Measurements from ENCODE around the gene PHLDA3. TPM values are rescaled to one million over a fixed set of nuclear protein-coding genes. Genes with fewer than 3 reads are reported as not detected.
A peak's percentile ranks its signal among the peaks of the same experiment; 100 is the strongest.

PHLDA3 gene
- total and polyA plus RNA-seq, 4 donors, result 12.8 to 73.2 (median 38.9) TPM

GRCh38 chr1:201465698-201466290, 3.2 kb downstream of the PHLDA3 start:
- TF ChIP-seq CTCF (IDR thresholded peaks at IDR 0.05; ENCODE audit: control extremely low read depth, extremely low read depth), result no peak
- peaks cover 0 to 34% (median 9%) of the 10 kb centered on the region in 5 donors for H3K4me1 ChIP-seq (ENCODE audit: control insufficient read depth in 5 of 5, insufficient read depth in 5 of 5, low read length in 5 of 5)
- ATAC-seq (ENCODE audit: insufficient read depth, low FRiP score) (no peak), DNase-seq (no peak)
- no peaks in the 10 kb centered on the region for H3K27me3 ChIP-seq (ENCODE audit: control insufficient read depth in 3 of 3, insufficient read depth in 3 of 3, low read length in 2 of 3)
- WGBS, 2 donors, result 93 to 98% methylated on average over 9 of the region's 9 CpGs
- H3K9ac ChIP-seq (ENCODE audit: insufficient read depth in 1 of 2, low read length in 2 of 2), result no peak overlapping the region
- no peaks in the 10 kb centered on the region for H3K9me3 ChIP-seq (ENCODE audit: control insufficient read depth in 4 of 4, insufficient read depth in 3 of 4, low read length in 3 of 4)
- H3K27ac ChIP-seq (ENCODE audit: low read depth in 1 of 2, low read length in 1 of 2), result peak overlapping the region in 1 of 2 donors; percentile 3
- peaks cover 0 to 15% (median 7%) of the 10 kb centered on the region in 4 donors for H3K36me3 ChIP-seq (ENCODE audit: control insufficient read depth in 4 of 4, insufficient read depth in 4 of 4, low read length in 4 of 4)
- no peak overlapping the region for H3K4me3 ChIP-seq

- Histone ChIP-seq H3K4me1 (ENCODE audit: control insufficient read depth in 5 of 5, insufficient read depth in 5 of 5, low read length in 5 of 5) (peaks cover 0 to 35% (median 3%) of the 10 kb centered on the region in 5 donors), H3K27ac (ENCODE audit: low read depth in 1 of 2, low read length in 1 of 2) (peak overlapping the region in 1 of 2 donors; percentile 42)
- peak in 1 of 3 donors; percentile 23 for DNase-seq
Observed at GRCh38 chr1:201463071-201463552, 5.9 kb downstream of the PHLDA3 start.

GRCh38 chr1:201461645-201462441, 7.1 kb downstream of the PHLDA3 start:
- TF ChIP-seq CTCF (IDR thresholded peaks at IDR 0.05; ENCODE audit: control extremely low read depth, extremely low read depth), result no peak
- WGBS, 2 donors, result 69 to 90% methylated on average over 13 of the region's 13 CpGs
- no peaks in the 10 kb centered on the region for H3K9me3 ChIP-seq (ENCODE audit: control insufficient read depth in 4 of 4, insufficient read depth in 3 of 4, low read length in 3 of 4)
- no peak overlapping the region for H3K9ac ChIP-seq (ENCODE audit: insufficient read depth in 1 of 2, low read length in 2 of 2)
- H3K4me3 ChIP-seq, result no peak overlapping the region
- peak; percentile 61 for ATAC-seq (ENCODE audit: insufficient read depth, low FRiP score)
- peaks cover 0 to 32% (median 8%) of the 10 kb centered on the region in 5 donors for H3K4me1 ChIP-seq (ENCODE audit: control insufficient read depth in 5 of 5, insufficient read depth in 5 of 5, low read length in 5 of 5)
- peaks cover 0 to 15% (median 7%) of the 10 kb centered on the region in 4 donors for H3K36me3 ChIP-seq (ENCODE audit: control insufficient read depth in 4 of 4, insufficient read depth in 4 of 4, low read length in 4 of 4)
- peak overlapping the region; percentile 36 to 92 for H3K27ac ChIP-seq (ENCODE audit: low read depth in 1 of 2, low read length in 1 of 2)
- no peak for DNase-seq
- H3K27me3 ChIP-seq (ENCODE audit: control insufficient read depth in 3 of 3, insufficient read depth in 3 of 3, low read length in 2 of 3), result no peaks in the 10 kb centered on the region

More at GRCh38 chr1:201463071-201463552, 5.9 kb downstream of the PHLDA3 start:
- 83 to 94% methylated on average over 7 of the region's 7 CpGs for WGBS, 2 donors
- Histone ChIP-seq H3K9me3 (ENCODE audit: control insufficient read depth in 4 of 4, insufficient read depth in 3 of 4, low read length in 3 of 4) (no peaks in the 10 kb centered on the region), H3K36me3 (ENCODE audit: control insufficient read depth in 4 of 4, insufficient read depth in 4 of 4, low read length in 4 of 4) (peaks cover 0 to 15% (median 7%) of the 10 kb centered on the region in 4 donors), H3K4me3 (no peak overlapping the region), H3K27me3 (ENCODE audit: control insufficient read depth in 3 of 3, insufficient read depth in 3 of 3, low read length in 2 of 3) (no peaks in the 10 kb centered on the region), H3K9ac (ENCODE audit: insufficient read depth in 1 of 2, low read length in 2 of 2) (no peak overlapping the region)
- peak; percentile 37 for TF ChIP-seq CTCF (IDR thresholded peaks at IDR 0.05; ENCODE audit: control extremely low read depth, extremely low read depth)
- ATAC-seq (ENCODE audit: insufficient read depth, low FRiP score), result no peak
